ENCODE measurements around the gene PTPRS.
A peak's percentile ranks its signal among the peaks of the same experiment; 100 is the strongest.
"Not testable (repeated sequence)": the region's sequence is repeated elsewhere in the genome, so short reads cannot be mapped to it uniquely, and the experiment has no call there.

Gene PTPRS

GRCh38 chr19:5340637-5341447 lies at the start of gene PTPRS:
PTPRS (minus strand) TSS chr19:5340812; CDS start chr19:5286140, 54,672 bp downstream.
- Histone ChIP-seq H3K4me3 (ENCODE audit: low read depth in 1 of 2, low read length in 2 of 2) (peak within 1 kb of the TSS; percentile 32 to 49), H3K36me3 (ENCODE audit: insufficient read depth, low read length) (no peaks in the 10 kb centered on the region), H3K4me1 (ENCODE audit: insufficient read depth, low read length) (peaks cover 3% of the 10 kb centered on the region), H3K27ac (ENCODE audit: low read depth, low read length) (peak within 1 kb of the TSS; percentile 44), H3K9me3 (ENCODE audit: low read length) (no peaks in the 10 kb centered on the region), H3K9ac (ENCODE audit: low read length) (no peak within 1 kb of the TSS), H3K27me3 (ENCODE audit: control insufficient read depth in 1 of 2, insufficient read depth in 2 of 2, low read length in 2 of 2) (peaks cover 27 to 34% of the 10 kb centered on the region in 2 donors)

GRCh38 chr19:5389353-5389752 lies 48.7 kb upstream of the PTPRS start:
- H3K36me3 ChIP-seq (ENCODE audit: insufficient read depth, low read length) = no peaks in the 10 kb centered on the region
- no peak overlapping the region for H3K4me3 ChIP-seq (ENCODE audit: low read depth in 1 of 2, low read length in 2 of 2)
- H3K27ac ChIP-seq (ENCODE audit: low read depth, low read length) = no peak overlapping the region
- H3K4me1 ChIP-seq (ENCODE audit: insufficient read depth, low read length) = no peaks in the 10 kb centered on the region
- peaks cover 0 to 26% of the 10 kb centered on the region in 2 donors for H3K27me3 ChIP-seq (ENCODE audit: control insufficient read depth in 1 of 2, insufficient read depth in 2 of 2, low read length in 2 of 2)
- H3K9me3 ChIP-seq (ENCODE audit: low read length) = no peaks in the 10 kb centered on the region
- no peak overlapping the region for H3K9ac ChIP-seq (ENCODE audit: low read length)

GRCh38 chr19:5387472-5387871 lies 46.9 kb upstream of the PTPRS start:
- Histone ChIP-seq H3K4me1 (ENCODE audit: insufficient read depth, low read length) (no peaks in the 10 kb centered on the region), H3K36me3 (ENCODE audit: insufficient read depth, low read length) (no peaks in the 10 kb centered on the region), H3K4me3 (ENCODE audit: low read depth in 1 of 2, low read length in 2 of 2) (no peak overlapping the region), H3K27me3 (ENCODE audit: control insufficient read depth in 1 of 2, insufficient read depth in 2 of 2, low read length in 2 of 2) (peaks cover 0 to 8% of the 10 kb centered on the region in 2 donors), H3K27ac (ENCODE audit: low read depth, low read length) (no peak overlapping the region), H3K9ac (ENCODE audit: low read length) (no peak overlapping the region), H3K9me3 (ENCODE audit: low read length) (no peaks in the 10 kb centered on the region)

- no peaks in the 10 kb centered on the region for H3K9me3 ChIP-seq (ENCODE audit: low read length)
- H3K27ac ChIP-seq (ENCODE audit: low read depth, low read length) = no peak overlapping the region
- no peaks in the 10 kb centered on the region for H3K36me3 ChIP-seq (ENCODE audit: insufficient read depth, low read length)
- peaks cover 0 to 8% of the 10 kb centered on the region in 2 donors for H3K27me3 ChIP-seq (ENCODE audit: control insufficient read depth in 1 of 2, insufficient read depth in 2 of 2, low read length in 2 of 2)
- no peak overlapping the region for H3K4me3 ChIP-seq (ENCODE audit: low read depth in 1 of 2, low read length in 2 of 2)
- no peak overlapping the region for H3K9ac ChIP-seq (ENCODE audit: low read length)
- no peaks in the 10 kb centered on the region for H3K4me1 ChIP-seq (ENCODE audit: insufficient read depth, low read length)
Measured at GRCh38 chr19:5386841-5387240, 46.2 kb upstream of the PTPRS start.

GRCh38 chr19:5381197-5381596 lies 40.6 kb upstream of the PTPRS start:
- H3K27me3 ChIP-seq (ENCODE audit: control insufficient read depth in 1 of 2, insufficient read depth in 2 of 2, low read length in 2 of 2); H3K9me3 ChIP-seq (ENCODE audit: low read length); H3K4me3 ChIP-seq (ENCODE audit: low read depth in 1 of 2, low read length in 2 of 2); H3K36me3 ChIP-seq (ENCODE audit: insufficient read depth, low read length); H3K27ac ChIP-seq (ENCODE audit: low read depth, low read length); H3K4me1 ChIP-seq (ENCODE audit: insufficient read depth, low read length); H3K9ac ChIP-seq (ENCODE audit: low read length): not testable (repeated sequence)

- H3K36me3 ChIP-seq (ENCODE audit: insufficient read depth, low read length) = no peaks in the 10 kb centered on the region
- no peak overlapping the region for H3K27ac ChIP-seq (ENCODE audit: low read depth, low read length)
- H3K27me3 ChIP-seq (ENCODE audit: control insufficient read depth in 1 of 2, insufficient read depth in 2 of 2, low read length in 2 of 2) = no peaks in the 10 kb centered on the region
- no peaks in the 10 kb centered on the region for H3K9me3 ChIP-seq (ENCODE audit: low read length)
- H3K4me3 ChIP-seq (ENCODE audit: low read depth in 1 of 2, low read length in 2 of 2) = no peak overlapping the region
- H3K9ac ChIP-seq (ENCODE audit: low read length) = no peak overlapping the region
- H3K4me1 ChIP-seq (ENCODE audit: insufficient read depth, low read length) = no peaks in the 10 kb centered on the region
Measured at GRCh38 chr19:5380215-5380919, 39.8 kb upstream of the PTPRS start.

GRCh38 chr19:5376928-5377327 lies 36.3 kb upstream of the PTPRS start:
- no peaks in the 10 kb centered on the region for H3K36me3 ChIP-seq (ENCODE audit: insufficient read depth, low read length)
- no peaks in the 10 kb centered on the region for H3K4me1 ChIP-seq (ENCODE audit: insufficient read depth, low read length)
- H3K9me3 ChIP-seq (ENCODE audit: low read length) = no peaks in the 10 kb centered on the region
- H3K27ac ChIP-seq (ENCODE audit: low read depth, low read length) = no peak overlapping the region
- H3K4me3 ChIP-seq (ENCODE audit: low read depth in 1 of 2, low read length in 2 of 2) = no peak overlapping the region
- peaks cover 0 to 10% of the 10 kb centered on the region in 2 donors for H3K27me3 ChIP-seq (ENCODE audit: control insufficient read depth in 1 of 2, insufficient read depth in 2 of 2, low read length in 2 of 2)
- no peak overlapping the region for H3K9ac ChIP-seq (ENCODE audit: low read length)

GRCh38 chr19:5372572-5373200 lies 32.1 kb upstream of the PTPRS start:
- no peaks in the 10 kb centered on the region for H3K9me3 ChIP-seq (ENCODE audit: low read length)
- no peak overlapping the region for H3K27ac ChIP-seq (ENCODE audit: low read depth, low read length)
- H3K4me3 ChIP-seq (ENCODE audit: low read depth in 1 of 2, low read length in 2 of 2) = no peak overlapping the region
- no peak overlapping the region for H3K9ac ChIP-seq (ENCODE audit: low read length)
- H3K36me3 ChIP-seq (ENCODE audit: insufficient read depth, low read length) = no peaks in the 10 kb centered on the region
- H3K27me3 ChIP-seq (ENCODE audit: control insufficient read depth in 1 of 2, insufficient read depth in 2 of 2, low read length in 2 of 2) = peaks cover 0 to 10% of the 10 kb centered on the region in 2 donors
- H3K4me1 ChIP-seq (ENCODE audit: insufficient read depth, low read length) = no peaks in the 10 kb centered on the region

- no peak overlapping the region for H3K4me3 ChIP-seq (ENCODE audit: low read depth in 1 of 2, low read length in 2 of 2)
- H3K27me3 ChIP-seq (ENCODE audit: control insufficient read depth in 1 of 2, insufficient read depth in 2 of 2, low read length in 2 of 2) = peaks cover 0 to 8% of the 10 kb centered on the region in 2 donors
- no peak overlapping the region for H3K9ac ChIP-seq (ENCODE audit: low read length)
- H3K4me1 ChIP-seq (ENCODE audit: insufficient read depth, low read length) = no peaks in the 10 kb centered on the region
- no peaks in the 10 kb centered on the region for H3K36me3 ChIP-seq (ENCODE audit: insufficient read depth, low read length)
- H3K27ac ChIP-seq (ENCODE audit: low read depth, low read length) = no peak overlapping the region
- H3K9me3 ChIP-seq (ENCODE audit: low read length) = no peaks in the 10 kb centered on the region
Measured at GRCh38 chr19:5369962-5370367, 29.4 kb upstream of the PTPRS start.

GRCh38 chr19:5369304-5369703 lies 28.7 kb upstream of the PTPRS start:
- H3K4me1 ChIP-seq (ENCODE audit: insufficient read depth, low read length) = no peaks in the 10 kb centered on the region
- no peak overlapping the region for H3K27ac ChIP-seq (ENCODE audit: low read depth, low read length)
- no peaks in the 10 kb centered on the region for H3K9me3 ChIP-seq (ENCODE audit: low read length)
- H3K36me3 ChIP-seq (ENCODE audit: insufficient read depth, low read length) = no peaks in the 10 kb centered on the region
- H3K4me3 ChIP-seq (ENCODE audit: low read depth in 1 of 2, low read length in 2 of 2) = no peak overlapping the region
- H3K27me3 ChIP-seq (ENCODE audit: control insufficient read depth in 1 of 2, insufficient read depth in 2 of 2, low read length in 2 of 2) = peaks cover 0 to 5% of the 10 kb centered on the region in 2 donors
- H3K9ac ChIP-seq (ENCODE audit: low read length) = no peak overlapping the region

- Histone ChIP-seq H3K4me1 (ENCODE audit: insufficient read depth, low read length) (no peaks in the 10 kb centered on the region), H3K4me3 (ENCODE audit: low read depth in 1 of 2, low read length in 2 of 2) (no peak overlapping the region), H3K9me3 (ENCODE audit: low read length) (no peaks in the 10 kb centered on the region), H3K27me3 (ENCODE audit: control insufficient read depth in 1 of 2, insufficient read depth in 2 of 2, low read length in 2 of 2) (peaks cover 0 to 4% of the 10 kb centered on the region in 2 donors), H3K27ac (ENCODE audit: low read depth, low read length) (no peak overlapping the region), H3K9ac (ENCODE audit: low read length) (no peak overlapping the region), H3K36me3 (ENCODE audit: insufficient read depth, low read length) (no peaks in the 10 kb centered on the region)
Measured at GRCh38 chr19:5367530-5368133, 27.0 kb upstream of the PTPRS start.
